Endothelial cell of hepatic sinusoid (primary cell): ENCODE results near the gene ZNF524.

Experiments used
- in situ Hi-C: cut with HindIII; loops from 2 replicates; pipeline ENCODE4 v1.10.0; 2017; ENCODE audit warnings: low sequenced_read_pairs

The ZNF524 gene

DNA sequence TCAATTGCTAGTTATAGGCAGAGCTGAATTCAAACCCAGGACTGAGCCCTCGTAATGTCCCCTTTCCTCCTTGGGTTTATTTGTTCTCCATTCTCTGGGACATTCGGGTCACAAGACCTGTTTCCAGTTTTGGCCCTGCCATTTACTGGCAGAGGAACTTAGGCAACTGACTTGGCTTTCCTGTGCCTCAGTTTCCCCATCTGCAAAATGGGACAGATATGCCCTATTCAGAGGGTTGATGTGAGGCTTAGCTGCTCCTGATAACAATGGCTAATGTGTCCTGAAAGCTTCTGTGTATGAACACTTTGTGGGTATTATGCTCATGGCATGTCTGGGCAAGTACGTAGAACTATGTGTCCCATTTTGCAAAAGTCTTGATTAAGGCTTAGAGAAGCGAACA is 996 bp downstream of the ZNF524 start:
- in situ Hi-C loops, result no loop called here

DNA sequence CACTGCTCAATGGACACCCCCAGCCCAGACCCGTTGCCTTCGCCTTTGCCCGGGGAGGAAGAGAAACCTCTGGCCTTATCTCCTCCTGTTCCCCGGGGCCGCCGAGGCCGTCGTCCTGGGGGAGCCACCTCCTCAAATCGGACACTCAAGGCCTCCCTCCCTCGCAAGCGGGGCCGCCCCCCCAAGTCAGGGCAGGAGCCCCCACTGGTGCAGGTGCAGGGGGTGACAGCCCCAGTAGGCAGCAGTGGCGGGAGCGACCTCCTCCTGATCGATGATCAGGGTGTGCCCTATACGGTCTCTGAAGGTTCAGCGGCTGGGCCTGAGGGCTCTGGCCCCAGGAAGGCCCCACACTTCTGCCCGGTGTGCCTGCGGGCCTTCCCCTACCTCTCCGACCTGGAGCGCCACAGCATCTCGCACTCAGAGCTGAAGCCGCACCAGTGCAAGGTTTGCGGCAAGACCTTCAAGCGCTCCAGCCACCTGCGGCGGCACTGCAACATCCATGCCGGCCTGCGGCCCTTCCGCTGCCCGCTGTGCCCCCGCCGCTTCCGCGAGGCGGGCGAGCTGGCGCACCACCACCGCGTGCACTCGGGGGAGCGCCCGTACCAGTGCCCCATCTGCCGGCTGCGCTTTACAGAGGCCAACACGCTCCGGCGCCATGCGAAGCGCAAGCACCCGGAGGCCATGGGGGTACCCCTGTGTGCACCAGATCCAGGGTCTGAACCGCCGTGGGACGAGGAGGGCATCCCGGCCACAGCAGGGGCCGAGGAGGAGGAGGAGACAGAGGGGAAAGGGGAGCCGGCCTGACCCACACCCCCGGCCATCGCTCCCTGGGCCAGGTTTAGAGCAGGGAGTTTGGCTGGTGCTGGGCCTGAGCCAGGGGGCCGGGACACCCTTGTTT is 2.3 kb downstream of the ZNF524 start:
- in situ Hi-C loops, result no loop called here

DNA sequence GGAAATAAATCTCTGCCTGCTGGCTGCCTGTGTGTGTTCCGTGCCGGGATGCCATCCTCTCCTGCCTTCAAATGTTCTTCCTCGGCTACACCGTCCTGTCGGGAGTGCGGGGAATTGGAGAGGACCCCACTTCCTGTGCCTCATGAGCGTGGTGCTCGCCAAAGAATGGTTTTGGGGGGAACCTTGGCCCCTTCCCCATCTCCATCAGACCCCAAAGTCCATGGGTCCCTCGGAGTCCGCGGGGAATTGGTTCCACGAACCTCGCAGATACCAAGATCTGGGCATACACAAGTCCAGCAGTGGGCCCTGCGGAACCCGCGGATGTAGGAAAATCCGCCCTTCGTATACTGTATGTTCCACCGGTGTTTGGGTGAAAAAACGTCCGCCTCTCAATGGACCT is 3.0 kb downstream of the ZNF524 start:
- in situ Hi-C loops, result no loop called here

DNA sequence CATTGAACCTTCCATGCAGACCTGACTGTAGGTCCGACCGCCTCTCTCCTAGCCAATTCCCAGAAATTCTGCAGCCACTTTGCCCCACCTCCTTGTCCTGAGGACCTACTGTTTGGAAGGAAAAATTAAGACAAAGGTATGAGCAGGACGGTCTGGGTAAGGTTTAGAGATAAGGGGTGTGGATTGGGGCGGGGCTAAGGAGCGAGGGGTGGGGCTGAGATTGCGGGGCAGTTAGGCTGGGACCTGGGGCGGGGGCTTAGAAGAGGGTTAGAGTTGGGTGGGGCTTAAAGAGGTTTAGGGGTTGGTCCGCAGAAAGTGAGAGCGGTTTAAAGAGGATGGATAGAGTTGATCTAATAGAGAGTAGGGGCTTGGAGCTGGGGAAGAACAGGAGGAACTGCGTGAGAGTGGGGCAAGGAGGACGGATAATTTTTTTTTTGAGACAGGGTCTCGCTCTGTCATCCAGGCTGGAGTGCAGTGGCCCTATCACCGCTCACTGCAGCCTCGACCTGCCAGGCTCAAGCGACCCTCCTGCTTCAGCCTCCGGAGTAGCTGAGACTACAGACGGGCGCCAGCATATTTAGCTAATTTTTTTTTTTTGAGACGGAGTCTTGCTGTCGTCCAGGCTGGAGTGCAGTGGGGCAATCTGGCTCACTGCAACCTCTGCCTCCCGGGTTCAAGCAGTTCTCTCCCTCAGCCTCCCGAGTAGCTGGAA is 3.6 kb downstream of the ZNF524 start:
- in situ Hi-C loops, result no loop called here

DNA sequence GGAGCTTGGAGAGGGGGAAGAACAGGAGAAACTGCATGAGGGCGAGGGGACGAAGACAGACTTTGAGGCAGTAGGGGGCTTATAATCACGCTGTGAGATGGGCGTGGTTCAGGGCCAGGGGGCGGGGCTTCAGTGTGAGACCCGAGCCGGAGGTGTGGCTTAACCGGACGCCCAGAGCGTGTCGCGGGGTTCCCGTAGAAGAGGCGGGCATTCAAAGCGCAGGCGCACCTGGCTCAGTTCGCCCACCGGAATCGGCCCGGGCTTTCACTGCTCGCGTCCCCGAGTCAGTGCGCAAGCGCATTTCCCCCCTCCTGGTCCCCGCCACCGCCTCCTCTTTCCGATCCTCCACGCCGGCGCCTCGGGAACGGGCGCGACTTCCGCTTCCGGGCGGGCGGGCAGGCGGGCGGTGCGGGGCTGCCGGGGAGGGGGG is 5.1 kb downstream of the ZNF524 start:
- in situ Hi-C loops, result no loop called here

DNA sequence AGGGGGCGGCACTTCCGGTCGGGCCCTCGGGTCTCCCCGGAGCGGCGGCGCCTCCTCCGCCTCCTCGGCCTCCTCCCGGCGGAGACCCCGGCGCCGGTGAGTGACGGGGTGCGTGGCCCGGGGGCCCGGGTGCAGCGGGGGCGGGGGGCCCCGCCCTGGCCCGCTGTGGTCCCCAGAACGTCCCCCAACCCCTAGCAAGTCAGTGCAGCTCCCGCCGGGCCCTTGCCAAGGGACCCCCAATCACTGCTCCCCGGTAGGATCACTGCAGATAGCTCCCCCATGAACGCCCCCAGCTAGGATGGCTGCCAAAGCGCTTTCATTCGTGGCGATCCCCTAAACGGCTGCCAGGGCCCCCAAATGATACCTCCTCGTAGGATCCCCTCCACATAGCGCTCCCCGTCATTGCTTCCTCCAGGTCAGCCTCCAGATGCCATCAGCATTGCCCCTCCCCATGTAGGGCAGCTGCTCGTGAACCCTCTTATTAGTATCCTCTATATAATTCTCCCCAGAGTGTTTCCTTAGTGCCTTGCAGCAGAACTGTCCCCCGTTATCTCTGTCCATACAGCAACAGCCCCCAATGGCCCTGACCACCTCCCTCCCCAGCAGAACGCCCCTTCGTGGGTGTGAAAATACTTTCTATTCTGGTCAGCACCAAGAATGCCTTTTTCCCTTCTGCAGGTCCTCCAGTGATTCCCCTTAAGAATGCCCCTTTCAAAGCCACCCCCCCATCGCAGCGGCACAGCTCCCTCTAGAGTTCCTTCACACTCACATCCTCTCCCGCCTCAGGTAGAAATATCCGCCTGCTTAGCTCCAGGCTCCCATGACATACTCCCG is 5.8 kb downstream of the ZNF524 start, which contains the start of gene ZNF865:
ZNF865 (plus strand) TSS at position 11 of the 834 bp plus-strand sequence. CDS start 7,972 bp downstream, outside the sequence.
- in situ Hi-C loops, result no loop called here

DNA sequence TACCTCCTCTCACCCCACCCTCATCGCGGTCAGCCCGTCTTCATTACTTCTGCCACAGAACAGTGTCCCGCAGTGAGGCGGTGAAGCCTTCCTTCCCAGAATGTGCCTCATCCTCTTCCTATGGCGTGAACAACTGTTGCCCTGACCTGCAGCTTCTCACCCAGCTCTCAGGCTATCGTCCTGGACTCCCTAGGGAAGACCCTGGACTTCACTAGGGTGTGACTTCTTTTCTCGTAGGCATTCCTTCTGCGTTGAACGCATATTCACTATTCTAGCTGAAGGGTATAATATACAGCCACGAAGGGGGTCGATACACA is 6.3 kb downstream of the ZNF524 start:
- in situ Hi-C loops, result no loop called here

DNA sequence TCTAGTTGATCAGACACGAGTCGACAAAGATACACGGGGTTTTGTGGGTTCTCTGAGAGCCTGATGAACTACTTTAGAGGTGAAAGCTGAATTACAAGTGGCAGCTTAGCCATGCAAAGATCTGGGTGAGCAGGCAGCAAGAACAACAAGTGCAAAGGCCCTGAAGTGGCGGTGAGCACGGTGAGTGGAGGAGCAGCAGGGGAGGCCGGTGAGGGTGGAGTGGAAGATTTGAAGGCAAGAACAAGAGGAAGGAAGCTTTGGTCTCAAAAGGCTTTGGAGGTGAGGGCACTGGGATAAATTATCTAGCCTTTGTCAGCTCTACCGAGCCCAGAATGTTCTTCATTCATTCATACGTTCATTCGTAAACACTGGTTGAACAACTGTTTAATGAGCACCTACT is 6.7 kb downstream of the ZNF524 start:
- in situ Hi-C loops, result no loop called here

DNA sequence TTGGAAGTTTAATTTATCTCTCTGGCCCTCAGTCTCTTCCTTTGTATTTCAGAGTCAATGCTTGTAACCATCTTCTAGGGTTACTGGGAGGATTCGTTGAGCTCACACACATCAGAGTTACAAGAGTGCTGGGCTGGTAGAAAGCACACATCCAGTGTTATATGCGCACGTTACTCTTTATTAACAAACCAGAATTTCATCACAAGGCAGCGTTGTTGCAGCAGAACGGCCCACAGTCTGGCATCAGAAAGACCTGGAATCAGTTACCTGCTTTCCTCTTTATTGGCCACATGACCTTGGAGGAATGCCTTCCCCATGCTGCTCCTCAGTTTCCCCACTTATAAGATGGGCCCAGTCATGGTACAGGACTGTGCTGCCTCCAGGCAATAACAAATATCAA is 9.2 kb downstream of the ZNF524 start:
- in situ Hi-C loops, result no loop called here

DNA sequence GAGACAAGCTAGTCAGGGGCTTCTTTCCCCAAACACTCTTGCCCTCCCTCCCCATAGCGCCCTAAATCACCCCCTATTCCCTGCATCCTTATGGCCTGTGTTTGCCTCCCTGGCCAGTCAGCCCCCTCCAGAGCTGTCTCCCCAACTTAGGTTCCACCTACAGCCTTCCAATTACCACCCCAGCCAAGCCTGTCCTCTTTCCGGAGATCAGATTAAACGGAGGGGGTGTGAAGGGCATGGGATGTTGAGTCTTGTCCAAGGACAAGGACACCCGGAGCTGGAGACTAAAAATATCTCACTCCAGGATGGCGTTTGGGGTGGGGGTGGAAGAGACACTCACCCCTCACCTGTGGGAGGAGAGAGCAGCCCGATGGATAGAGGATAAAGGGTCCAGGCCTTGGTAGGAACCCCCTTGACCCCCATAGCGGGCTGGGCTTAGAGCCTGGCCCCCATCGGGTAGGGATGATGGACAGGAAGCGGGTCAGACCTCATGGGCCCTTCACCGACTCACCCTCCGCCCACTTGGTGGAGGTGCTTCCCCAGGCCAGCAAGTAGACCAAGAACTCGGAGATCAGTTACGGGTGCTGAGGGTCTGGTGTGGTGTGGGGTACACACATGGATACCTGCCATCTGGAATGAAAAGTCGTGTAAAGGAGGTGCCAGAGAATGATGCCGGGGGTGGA is 11.4 kb downstream of the ZNF524 start:
- in situ Hi-C loops, result no loop called here

DNA sequence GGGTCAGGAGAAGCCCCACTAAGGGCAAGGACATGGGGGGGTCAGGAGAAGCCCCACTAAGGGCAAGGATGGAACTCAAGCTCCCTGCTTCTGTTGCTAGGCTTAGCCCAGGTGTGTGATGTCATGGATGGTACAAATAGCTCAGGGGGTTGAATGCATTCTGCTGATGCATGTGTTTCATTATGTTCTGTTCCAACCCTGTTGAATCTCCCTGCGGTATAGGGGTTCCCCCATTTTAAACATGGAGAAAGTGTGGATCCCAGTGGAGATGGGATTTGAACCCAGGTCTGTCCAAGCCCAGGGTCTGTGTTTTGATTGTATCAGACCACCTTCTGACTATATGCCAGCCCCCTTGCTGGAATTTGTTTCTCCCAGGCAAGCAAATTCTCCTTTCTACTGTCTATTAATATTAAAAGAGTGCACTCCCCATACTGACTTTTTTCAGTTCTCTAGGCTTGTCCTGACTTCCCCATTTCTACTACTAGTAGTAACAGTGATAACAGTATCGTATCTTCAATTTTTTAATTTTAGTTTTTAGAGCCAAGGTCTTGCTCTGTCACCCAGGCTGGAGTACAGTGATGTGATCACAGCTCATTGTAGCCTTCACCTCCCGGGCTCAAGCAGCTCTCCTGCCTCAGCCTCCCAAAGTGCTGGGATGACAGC is 12.0 kb downstream of the ZNF524 start:
- in situ Hi-C loops, result no loop called here

DNA sequence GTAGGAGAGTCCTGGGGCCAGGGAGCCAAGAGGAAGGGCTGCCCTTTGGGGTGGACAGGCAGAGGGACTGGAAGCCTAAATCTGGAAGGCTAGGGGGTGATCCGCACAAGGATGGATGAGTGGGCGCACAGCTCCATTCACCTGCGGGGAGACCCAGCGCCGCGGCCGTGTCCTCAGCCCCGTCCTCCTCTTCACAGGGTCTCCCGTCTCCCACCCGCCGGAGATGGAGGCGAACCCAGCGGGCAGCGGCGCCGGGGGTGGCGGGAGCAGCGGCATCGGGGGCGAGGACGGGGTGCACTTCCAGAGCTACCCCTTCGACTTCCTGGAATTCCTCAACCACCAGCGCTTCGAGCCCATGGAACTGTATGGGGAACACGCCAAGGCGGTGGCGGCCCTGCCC is 13.3 kb downstream of the ZNF524 start:
- in situ Hi-C loops, result no loop called here

DNA sequence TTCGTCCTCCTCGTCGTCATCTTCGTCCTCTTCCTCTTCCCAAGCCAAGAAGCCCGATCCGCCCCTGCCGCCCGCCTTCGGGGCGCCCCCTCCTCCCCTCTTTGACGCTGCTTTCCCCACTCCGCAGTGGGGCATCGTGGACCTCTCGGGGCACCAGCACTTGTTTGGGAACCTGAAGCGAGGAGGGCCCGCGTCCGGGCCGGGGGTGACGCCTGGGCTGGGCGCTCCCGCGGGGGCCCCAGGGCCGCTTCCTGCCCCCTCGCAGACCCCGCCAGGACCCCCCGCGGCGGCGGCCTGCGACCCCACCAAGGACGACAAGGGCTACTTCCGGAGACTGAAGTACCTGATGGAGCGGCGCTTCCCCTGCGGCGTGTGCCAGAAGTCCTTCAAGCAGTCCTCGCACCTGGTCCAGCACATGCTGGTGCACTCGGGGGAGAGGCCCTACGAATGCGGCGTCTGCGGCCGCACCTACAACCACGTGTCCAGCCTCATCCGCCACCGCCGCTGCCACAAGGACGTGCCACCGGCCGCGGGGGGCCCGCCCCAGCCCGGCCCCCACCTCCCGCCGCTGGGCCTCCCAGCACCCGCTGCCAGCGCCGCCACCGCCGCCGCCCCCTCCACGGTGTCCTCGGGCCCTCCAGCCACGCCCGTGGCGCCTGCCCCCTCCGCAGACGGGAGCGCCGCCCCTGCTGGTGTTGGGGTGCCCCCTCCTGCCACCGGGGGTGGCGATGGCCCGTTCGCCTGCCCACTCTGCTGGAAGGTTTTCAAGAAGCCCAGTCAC is 14.0 kb downstream of the ZNF524 start:
- in situ Hi-C loops, result no loop called here

DNA sequence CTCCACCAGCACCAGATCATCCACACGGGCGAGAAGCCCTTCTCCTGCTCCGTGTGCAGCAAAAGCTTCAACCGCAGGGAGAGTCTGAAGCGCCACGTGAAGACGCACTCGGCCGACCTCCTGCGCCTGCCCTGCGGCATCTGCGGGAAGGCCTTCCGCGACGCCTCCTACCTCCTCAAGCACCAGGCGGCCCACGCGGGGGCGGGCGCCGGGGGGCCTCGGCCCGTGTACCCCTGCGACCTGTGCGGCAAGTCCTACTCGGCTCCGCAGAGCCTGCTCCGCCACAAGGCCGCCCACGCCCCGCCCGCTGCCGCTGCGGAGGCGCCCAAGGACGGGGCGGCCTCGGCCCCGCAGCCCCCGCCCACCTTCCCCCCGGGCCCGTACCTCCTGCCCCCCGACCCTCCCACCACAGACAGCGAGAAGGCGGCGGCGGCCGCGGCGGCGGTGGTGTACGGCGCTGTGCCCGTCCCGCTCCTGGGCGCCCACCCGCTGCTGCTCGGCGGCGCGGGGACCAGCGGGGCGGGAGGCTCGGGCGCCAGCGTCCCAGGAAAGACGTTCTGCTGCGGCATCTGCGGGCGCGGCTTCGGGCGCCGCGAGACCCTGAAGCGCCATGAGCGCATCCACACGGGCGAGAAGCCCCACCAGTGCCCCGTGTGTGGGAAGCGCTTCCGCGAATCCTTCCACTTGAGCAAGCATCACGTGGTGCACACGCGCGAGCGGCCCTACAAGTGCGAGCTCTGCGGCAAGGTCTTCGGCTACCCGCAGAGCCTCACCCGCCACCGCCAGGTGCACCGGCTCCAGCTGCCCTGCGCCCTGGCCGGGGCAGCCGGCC is 14.8 kb downstream of the ZNF524 start:
- in situ Hi-C loops, result no loop called here

DNA sequence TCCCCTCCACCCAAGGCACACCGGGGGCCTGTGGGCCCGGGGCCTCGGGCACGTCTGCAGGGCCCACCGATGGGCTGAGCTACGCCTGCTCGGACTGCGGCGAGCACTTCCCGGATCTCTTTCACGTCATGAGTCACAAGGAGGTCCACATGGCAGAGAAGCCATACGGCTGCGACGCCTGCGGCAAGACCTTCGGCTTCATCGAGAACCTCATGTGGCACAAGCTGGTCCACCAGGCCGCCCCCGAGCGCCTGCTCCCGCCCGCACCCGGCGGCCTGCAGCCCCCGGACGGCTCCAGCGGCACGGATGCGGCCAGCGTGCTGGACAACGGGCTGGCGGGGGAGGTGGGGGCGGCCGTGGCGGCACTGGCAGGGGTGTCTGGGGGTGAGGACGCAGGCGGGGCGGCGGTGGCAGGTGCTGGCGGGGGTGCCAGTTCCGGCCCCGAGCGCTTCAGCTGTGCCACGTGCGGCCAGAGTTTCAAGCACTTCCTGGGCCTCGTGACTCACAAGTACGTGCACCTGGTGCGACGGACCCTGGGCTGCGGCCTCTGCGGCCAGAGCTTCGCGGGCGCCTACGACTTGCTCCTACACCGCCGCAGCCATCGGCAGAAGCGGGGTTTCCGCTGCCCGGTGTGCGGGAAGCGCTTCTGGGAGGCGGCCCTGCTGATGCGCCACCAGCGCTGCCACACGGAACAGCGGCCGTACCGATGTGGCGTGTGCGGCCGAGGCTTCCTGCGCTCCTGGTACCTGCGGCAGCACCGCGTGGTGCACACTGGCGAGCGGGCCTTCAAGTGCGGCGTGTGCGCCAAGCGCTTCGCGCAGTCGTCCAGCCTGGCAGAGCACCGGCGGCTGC is 15.7 kb downstream of the ZNF524 start:
- in situ Hi-C loops, result no loop called here

DNA sequence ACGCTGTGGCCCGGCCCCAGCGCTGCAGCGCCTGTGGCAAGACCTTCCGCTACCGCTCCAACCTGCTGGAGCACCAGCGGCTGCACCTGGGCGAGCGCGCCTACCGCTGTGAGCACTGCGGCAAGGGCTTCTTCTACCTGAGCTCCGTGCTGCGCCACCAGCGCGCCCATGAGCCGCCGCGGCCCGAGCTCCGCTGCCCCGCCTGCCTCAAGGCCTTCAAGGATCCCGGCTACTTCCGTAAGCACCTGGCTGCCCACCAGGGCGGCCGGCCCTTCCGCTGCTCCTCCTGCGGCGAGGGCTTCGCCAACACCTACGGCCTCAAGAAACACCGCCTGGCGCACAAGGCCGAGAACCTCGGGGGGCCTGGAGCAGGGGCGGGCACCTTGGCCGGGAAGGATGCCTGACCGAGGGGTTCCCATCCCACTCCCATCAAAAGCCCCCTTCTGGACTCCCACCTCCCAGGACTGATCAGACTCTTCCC is 16.3 kb downstream of the ZNF524 start:
- in situ Hi-C loops, result no loop called here

DNA sequence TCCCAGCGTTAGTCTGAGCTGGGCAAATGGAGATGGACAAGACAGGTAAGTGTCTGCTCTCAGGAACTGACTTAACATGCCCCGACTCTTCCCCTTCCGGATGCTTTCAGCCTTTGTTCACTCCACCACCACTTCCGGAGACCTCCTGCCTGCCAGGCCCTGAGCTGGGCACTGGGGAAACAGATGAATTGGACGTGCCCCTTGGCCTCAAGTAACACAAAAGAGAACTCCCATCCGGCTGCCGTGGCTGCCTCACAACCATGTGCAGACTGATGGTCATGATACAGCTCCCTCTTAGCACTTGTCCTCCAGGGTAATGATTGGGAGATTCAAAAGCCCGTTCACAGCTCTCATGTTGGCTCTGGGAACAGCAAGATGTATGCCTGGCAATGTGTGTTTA is 17.3 kb downstream of the ZNF524 start:
- in situ Hi-C loops, result no loop called here

DNA sequence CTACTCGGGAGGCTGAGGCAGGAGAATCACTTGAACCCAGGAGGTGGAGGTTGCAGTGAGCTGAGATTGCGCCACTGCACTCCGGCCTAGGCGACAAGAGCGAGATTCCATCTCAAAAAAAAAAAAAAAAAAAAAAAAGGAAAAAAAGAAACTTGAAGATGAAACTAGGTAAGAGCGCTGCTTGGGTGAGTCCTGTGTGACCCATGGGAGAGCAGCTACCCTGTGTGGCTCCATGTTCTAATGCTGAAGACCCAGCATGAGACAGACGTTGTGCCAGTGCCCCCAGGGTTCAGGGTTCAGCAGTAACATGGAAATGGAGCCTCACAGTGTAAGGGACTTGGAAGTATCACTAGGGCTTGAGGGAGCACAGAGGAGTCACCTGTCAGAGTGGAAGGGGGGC is 18.3 kb downstream of the ZNF524 start:
- in situ Hi-C loops, result no loop called here
